HG03045 (cell line): ENCODE measurements around the gene CGN.

Experiments used
- ATAC-seq: cut with Tn5 transposase; IDR thresholded peaks from one replicate; pipeline ENCODE4 v1.9.1; 2021; ENCODE audit warnings: mild to moderate bottlenecking, moderate library complexity; ENCODE audit not compliant: unreplicated experiment

Gene CGN, protein sequence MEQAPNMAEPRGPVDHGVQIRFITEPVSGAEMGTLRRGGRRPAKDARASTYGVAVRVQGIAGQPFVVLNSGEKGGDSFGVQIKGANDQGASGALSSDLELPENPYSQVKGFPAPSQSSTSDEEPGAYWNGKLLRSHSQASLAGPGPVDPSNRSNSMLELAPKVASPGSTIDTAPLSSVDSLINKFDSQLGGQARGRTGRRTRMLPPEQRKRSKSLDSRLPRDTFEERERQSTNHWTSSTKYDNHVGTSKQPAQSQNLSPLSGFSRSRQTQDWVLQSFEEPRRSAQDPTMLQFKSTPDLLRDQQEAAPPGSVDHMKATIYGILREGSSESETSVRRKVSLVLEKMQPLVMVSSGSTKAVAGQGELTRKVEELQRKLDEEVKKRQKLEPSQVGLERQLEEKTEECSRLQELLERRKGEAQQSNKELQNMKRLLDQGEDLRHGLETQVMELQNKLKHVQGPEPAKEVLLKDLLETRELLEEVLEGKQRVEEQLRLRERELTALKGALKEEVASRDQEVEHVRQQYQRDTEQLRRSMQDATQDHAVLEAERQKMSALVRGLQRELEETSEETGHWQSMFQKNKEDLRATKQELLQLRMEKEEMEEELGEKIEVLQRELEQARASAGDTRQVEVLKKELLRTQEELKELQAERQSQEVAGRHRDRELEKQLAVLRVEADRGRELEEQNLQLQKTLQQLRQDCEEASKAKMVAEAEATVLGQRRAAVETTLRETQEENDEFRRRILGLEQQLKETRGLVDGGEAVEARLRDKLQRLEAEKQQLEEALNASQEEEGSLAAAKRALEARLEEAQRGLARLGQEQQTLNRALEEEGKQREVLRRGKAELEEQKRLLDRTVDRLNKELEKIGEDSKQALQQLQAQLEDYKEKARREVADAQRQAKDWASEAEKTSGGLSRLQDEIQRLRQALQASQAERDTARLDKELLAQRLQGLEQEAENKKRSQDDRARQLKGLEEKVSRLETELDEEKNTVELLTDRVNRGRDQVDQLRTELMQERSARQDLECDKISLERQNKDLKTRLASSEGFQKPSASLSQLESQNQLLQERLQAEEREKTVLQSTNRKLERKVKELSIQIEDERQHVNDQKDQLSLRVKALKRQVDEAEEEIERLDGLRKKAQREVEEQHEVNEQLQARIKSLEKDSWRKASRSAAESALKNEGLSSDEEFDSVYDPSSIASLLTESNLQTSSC

DNA sequence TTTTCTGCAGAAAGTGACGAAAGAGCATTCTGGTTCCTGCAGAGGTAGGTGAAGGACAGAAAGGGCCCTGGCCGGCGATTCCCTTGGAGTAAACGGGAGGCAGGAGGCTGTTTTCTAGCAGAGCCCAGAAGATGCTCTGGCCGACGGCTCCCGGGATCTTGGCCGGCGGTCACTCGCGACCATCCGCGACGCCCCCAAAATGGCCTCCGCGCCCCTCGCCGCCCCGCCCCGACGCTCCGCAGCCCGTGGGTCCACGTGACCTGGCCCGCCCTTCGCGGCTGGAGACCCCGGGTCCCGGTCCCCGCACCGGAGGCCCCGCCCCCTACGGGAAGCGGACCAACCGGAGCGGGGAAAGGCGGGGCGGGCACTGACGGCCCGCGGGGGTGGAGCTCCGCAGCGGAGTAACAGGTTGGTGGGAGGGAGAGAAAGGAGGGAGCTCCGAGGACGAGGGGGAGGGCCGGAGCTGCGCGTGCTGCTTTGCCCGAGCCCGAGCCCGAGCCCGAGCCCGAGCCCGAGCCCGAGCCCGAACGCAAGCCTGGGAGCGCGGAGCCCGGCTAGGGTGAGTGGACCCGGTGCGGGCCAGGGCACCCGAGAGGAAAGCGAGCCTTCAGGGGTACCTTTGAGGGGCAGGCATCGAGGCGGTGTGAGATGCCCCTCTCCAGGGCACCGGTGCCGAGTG lies at the start of gene CGN:
Gene CGN, plus strand, starts transcription at position 431 of the 679 bp plus-strand sequence. CDS start 7,133 bp downstream, outside the sequence.
- peak; percentile 94 for ATAC-seq

DNA sequence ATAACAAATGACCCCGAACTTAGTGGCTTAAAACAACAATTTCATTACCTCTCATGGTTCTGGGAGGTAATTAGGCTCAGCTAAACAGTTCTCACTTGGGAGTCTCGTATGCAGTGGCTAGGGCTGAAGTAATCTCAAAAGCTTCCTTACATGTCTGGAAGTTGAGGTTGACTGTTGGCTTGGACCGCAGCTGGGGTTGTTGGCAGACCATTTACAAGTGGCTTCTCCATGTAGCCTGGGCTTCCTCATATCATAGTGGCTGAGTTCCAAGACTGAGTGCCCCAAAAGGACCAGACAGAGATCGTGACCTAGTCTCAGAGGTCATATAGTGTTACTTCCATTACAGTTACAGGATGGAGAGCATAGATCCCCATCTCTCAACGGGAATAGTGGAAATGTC lies 49.5 kb upstream of the CGN start:
- ATAC-seq: no peak

DNA sequence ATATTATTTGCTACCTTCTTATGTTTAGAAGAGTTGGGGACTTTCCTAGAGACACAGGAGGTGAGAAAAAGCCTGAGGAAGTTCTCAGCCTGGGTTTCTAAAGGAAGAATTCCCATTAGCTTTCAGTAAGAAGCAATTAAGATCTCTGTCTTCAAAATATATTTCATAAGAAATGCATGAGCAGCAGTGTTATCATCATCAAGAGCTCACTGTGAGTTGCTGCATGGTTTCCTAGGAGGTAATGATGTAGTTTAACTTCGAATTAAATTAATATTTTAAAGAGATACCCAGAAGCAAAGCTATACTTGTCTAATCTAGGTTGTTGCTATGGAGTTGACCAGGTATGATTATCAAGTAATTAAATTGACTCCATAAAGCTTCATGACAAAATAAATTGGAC lies 46.2 kb upstream of the CGN start:
- no peak for ATAC-seq

DNA sequence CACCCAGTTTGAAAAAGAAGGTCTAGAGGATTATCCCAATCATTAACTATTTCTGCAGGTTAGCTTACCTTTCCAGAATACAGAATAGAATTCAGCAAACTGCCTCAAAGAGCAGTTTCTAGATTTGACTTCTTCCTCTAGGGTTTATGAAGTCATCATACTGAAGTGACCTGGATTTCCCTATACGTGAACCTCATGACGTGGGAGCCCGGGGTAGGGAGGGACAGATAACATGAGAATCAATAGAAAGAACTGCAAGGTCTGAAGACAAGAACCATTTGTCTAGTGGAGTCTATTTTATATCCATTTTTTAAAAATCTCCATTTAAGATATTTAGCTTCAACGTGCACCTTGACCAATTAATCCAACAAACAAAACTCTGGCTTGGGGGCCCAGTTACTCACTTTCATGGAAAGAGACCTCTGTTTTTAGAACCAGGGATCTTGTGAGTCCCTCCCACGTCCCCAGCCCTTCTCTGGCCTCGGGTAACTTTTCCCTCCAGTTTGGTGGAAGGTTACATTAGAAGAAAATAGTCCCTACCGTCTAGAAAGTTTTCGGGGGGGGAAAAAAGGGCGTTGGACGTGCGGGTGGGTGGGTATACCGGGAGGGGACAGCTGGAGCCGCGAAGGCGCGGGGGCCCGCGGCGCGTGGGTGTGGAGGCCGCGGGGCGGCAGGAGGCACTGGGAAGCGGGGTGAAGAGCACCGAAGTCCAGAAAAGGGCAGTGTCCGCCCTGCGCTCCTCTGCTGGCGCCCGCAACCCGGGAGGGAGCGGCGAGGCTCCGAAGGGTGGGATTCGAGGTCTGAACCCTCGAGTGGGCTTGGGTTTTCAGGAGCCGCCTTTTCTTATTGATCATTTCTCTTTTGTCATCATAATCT lies 38.1 kb upstream of the CGN start:
- no peak for ATAC-seq

DNA sequence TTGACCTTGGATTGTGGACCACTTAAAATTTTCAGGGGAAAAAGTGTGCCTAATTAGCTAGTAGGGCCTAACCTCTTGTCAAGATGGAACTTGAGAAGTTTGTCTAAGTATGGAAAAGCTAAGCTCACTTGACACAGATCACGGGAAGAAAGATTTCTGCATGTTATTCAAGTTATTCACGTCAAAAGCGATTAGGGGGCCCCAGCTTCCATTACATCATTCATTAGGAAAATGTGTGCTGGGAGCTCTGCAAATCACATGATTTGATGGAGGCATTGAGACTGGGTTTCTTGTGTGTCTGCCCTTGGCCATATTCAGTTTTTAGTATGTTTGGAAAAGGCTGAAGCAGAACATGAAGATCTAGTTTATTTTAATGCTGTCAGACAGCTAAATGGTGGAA lies 36.4 kb upstream of the CGN start:
- ATAC-seq: no peak

DNA sequence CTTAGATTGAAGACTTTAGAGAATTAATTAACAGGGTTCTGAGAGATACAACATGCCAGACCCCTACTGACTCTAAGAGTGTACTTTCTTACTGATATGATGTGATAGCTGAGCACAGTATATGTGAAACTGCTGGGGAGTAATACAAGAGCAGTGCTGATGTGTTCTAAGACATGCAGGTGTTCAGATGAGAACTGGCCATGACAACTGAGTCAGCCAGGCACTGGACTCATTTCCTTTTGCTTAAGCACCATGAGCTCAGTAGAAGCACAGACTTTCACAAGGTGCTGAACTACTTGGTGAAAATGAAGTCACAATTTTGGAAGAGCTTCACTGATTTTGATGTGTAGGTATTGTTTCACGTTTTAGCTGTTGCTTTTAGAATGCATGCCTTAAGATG lies 36.0 kb upstream of the CGN start:
- ATAC-seq: peak; percentile 56

DNA sequence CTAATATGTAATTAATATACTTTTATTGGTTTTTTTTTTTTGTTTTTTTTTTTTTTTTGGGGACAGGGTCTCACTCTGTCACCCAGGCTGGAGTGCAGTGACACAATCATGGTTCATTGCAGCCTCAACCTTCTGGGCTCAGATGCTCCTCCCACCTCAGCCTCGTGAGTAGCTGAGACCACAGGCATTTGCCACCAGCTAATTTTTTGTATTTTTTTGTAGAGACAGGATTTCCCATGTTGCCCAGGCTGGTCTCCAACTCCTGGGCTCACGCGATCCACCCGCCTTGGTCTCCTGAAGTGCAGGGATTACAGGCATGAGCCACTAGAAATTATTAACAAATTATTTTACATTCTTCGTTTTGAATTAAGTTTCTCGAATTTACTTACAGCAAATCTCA lies 35.1 kb upstream of the CGN start:
- no peak for ATAC-seq

DNA sequence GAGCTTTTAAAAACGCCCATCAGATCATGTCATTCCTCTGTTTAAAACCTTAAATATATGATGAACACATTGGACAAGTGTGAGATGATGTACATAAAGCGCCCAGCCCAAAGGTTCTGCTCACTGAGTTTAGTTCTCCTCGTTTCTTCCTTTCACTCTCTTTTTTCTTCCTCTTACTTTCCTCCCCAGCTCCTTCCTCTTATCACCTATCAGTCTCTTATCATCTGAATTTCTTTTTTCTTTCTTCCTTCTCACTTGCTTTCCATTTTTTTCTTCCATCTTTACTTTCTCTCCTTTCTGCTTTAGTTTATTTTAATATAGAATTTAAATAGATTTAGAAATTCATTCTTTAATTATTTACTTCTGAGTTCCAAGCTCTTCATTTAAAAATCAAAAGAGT lies 34.1 kb upstream of the CGN start:
- no peak for ATAC-seq

DNA sequence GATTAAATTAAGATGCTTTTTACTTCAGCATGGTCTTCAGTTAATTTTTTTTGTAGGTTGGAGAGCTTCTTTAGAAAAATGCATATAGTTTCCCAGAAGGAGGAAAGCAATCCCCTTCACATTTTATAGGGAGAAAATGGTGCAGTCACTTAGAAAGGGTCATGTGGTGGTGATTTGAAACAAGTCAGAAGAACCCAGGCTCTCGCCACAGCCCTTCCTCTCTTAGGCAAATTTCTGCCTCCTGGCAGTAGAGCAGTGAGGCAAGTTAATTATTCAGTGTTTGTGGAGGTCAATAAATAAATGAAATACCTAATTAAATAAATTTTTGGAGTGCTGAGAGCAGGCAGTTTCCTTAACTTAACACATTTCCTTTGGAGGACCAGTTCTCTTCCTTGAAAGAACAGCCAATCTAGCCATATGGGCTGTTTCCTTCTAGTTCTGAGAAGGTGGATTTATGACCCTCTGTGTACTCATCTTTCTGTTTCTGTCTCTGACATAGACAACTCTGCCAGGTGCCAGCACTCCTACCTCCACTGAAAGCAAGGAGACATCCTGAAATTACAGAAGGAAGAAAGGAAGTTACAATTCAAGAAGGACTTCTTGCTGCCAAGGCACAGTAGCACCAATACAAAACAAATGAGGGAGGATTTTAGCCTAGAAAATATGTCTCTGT lies 32.9 kb upstream of the CGN start:
- ATAC-seq: no peak

DNA sequence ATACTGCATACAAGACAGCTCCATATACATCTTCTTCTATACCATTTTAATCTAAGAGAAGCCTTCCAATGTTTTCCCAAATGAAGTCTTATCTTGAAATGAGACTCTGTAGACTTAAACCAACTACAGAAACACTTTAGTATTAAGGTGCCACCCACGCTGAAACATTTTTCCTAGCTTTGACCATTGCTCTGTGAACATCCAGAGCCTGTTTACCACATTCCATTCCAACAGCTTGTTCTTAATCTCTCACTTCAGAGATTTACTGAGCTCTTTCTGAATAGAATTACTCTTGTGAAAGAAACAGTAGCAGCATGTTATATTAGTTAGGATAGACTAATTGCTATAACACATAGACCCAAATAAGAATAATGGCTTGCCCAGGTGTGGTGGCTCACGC lies 32.3 kb upstream of the CGN start:
- ATAC-seq: no peak

DNA sequence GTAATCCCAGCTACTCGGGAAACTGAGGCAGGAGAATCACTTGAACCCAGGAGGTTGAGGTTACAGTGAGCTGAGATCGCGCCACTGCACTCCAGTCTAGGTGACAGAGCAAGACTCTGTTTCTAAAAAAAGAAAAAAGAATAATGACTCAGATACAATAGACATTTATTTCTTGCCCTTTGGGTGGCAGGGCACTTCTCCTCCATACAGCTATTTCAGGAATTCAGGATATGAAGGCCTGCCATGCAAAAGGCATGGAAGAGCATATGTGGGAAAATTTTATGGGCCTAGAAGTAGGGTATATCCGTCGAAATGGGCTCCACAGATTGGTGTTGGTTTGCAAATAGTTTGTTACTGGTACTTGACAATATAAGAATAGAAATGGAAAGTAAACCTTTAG lies 31.7 kb upstream of the CGN start:
- ATAC-seq: no peak

DNA sequence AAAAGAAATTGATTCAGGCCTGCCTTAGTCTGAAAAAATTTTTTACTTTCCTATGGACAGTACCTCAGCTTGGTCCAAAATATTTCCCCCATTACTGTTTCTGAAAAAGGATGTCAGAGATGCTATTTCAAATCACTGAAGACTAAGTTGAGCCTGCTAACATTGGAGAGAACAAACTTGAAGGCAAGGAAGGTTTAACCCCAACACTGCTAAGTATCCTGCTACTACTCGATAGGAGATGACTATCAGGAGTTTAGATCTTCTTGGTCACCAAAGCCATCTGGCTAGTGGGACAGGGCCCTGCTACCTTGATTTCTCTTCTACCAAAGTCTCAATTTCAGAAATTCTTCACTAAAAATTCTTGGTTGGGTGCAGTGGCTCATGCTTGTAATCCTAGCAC lies 29.2 kb upstream of the CGN start:
- ATAC-seq: no peak

DNA sequence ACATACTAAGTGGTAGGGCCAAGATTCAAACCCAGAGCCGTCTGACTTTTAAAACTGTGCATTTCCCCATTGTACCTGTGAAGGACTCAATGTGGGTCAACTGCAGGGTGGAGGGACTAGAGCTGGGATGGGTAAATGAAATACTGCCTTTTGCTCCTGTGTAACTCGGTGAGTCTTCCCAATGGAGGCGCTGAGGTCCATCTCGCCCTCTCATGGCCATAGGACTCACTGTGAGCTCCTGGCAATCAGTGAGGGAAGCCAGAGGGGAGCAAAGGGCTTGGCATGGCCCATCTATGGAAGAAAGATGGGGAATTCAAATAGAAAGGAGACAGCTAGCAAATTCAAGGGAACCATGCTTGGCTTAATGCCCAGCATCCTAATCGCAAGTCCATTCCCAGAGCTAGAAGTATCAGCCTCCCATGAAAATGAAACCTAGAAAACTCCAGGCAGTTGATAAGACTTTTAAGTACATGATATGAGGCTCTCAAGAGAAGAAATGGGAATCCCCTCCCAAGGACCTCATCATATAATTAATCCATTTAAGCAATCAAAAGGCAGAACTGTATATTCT lies 25.4 kb upstream of the CGN start:
- ATAC-seq: no peak

DNA sequence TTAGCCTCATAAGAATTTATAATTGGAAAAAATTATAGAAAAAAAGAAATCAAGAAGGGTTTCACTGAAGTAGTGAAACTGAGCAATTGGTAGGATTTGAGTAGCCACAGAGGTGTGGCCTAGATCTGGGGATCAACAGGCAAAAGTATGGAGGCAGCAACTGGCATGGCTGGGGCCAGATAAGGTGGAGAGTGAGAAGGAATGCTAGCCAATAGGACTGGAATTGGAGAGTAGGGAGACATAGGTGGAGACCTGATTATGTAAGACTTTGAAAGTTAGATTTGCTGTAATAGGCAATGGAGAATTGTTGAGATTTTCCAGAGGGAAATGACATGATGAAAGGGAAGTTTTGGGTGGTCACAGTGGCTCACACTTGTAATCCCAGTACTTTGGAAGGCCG lies 24.6 kb upstream of the CGN start:
- ATAC-seq: no peak

DNA sequence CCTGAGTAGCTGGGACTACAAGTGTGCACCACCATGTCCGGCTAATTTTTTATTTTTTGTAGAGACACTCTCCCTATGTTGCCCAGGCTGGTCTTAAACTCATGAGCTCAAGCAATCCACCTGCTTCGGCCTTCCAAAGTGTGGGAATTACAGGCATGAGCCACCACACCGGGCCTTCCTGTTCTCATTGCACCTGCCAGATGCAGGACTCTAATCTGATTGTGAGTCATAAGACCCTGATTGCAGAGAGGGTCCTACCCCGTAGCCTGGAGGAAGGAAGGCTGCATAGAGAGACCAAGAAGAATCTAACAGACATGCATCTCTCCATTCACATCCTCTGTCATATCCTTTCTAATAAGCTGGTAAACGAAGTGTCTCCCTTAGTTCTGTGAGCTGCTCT lies 19.5 kb upstream of the CGN start:
- ATAC-seq: no peak

DNA sequence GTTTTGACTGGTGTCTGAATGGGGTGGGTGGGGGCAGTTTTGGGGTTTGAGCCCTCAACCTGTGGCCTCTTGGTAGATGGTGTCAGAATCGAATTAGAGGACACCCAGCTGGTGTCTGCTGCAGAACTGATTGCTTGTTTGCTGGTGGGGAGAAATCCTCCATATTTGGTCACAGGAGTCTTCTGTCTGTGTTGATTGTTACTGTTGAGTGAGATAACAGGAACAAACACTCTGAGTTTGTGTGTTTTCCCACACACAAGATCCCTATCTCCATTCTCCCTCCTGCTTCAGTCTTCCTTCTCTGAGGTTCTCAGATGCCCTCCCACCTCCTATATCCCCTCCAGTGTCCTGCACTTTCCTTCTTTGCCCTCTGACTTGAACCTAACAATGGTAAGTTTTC lies 19.1 kb upstream of the CGN start:
- ATAC-seq: no peak

DNA sequence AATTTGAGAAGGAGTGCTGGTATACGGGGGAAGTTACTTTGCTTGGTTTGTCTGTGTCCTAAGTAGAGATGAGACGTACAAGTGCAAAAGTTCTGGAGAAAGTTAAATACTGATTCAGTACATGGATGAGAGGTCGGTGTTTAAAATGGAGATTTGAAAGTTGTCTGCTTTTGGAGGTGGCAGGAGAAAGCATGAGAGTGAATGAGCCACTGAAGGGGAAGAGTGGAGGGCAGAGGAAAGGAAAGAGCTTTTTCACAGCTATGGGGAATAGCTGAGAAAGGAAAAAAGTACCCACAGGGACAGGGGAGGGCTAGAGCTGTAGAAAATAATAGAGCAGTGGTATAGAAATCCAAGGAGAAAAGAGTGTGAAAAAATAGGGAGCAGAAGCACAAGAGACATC lies 18.1 kb upstream of the CGN start:
- no peak for ATAC-seq

DNA sequence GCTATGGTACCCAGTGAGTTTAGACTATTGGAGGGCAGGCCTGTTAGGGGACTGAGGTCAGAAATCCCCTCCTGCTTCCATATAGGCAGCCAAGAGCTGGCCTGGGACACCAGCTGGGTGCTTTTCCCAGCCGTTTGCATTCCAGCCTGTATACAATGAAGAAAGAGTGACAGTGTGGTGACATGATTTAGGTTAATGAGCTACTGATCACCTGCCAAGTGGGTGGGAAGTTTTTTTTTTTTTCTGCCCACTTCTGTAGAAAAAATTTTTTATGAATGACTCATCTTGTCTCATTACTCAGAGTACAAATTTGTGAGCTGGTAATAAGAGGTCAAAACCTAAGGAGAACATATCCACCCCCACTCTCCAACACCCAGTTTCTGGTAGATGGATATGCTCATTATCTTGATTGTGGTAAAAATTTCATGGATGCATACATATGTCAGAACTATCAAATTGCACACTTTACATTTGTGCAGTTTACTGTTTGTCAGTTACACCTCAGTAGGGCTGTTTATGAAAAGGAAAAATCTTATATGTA lies 16.4 kb upstream of the CGN start:
- no peak for ATAC-seq

DNA sequence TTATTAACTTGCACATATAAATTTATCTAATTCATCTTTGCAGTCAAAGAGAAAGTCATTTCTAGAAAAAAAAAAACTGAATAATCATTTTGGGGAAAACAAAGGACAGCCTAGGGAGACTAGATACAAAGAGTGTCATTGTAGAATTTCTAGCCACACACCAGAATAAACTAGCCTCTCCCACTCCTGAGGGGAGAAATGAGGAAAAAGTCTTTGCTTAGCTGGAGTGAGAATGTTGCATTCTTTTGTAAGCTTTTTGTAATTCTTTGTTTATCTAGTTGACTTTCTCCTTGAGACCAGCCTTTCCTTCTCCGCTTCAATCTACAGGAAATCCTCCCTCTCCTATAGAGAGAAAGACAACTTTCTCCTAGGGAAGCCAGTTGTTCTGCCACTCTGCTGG lies 15.9 kb upstream of the CGN start:
- no peak for ATAC-seq
